DMS153 treated with DMSO at 0.1 percent for 48 hours (cell line): ENCODE measurements around the gene PTGER2.

Source experiments
- DNase-seq: peaks from one replicate; lab custom pipeline; 2025; ENCODE audit not compliant: unreplicated experiment; lab: John Stamatoyannopoulos, UW

Gene PTGER2, protein sequence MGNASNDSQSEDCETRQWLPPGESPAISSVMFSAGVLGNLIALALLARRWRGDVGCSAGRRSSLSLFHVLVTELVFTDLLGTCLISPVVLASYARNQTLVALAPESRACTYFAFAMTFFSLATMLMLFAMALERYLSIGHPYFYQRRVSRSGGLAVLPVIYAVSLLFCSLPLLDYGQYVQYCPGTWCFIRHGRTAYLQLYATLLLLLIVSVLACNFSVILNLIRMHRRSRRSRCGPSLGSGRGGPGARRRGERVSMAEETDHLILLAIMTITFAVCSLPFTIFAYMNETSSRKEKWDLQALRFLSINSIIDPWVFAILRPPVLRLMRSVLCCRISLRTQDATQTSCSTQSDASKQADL

DNA sequence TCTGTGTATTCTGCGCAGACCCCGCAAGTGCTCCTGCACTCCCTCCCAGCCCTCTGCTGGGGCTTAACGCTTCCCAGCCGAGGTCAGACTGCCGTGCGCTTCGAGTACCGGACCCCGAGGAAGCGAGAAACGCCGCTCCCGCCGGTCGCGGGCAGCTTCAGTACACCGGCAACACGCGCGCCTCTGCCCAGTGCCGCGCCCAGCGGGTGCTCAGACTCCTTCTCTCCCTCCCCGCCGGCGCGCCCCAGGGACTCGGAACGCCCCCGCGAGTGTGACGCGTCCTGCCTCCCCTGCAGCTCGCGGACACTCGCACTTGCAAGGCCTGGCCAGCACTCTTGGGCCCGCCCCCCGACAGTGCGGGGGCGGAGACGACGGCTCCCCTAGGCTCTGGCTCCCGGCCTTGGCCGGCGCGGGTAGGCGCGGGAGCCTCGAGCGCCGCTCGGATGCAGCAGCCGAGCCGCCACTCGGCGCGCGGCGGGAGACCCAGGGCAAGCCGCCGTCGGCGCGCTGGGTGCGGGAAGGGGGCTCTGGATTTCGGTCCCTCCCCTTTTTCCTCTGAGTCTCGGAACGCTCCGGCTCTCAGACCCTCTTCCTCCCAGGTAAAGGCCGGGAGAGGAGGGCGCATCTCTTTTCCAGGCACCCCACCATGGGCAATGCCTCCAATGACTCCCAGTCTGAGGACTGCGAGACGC is at the start of gene PTGER2:
PTGER2 (plus strand) TSS at position 410 of the 692 bp plus-strand sequence; CDS start at position 647, 237 bp downstream.
- no peak for DNase-seq

DNA sequence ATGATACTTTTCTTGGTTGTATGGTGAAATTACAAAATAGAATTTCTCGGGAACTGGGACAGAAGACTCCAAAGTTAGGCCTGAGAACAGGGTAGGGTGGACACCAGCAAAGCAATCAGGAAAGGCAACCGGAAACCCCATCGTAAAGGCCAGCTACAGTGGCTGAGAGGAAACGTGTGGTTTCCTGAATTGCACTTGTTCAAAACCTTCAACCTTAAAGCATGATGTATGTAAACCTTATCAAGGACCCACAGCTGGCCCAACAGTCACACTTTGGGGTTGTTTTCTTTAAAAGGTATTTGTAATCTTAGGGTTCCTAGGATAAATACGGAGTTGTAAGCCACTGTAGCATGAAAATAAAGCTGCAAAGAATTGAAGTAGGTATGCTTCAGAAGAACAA is 48.9 kb upstream of the PTGER2 start:
- no peak for DNase-seq

DNA sequence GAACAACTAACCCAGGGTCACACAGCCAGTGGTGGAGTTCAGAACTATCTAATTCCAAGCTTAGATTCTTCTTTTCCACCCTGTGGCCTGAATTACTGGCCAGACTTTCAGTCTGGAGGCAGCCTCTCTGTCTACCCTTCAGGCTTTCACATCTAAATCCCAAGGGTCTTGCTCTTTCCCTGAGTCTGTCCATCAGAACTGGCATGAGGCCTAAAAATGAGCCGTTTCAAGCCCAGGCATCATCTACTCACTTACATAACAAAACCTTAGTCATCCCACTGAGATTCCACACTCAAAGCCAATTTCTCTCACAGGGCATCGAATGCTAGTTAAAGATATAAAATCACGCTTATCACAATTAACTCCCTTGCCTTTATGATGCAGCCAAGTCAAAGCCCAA is 47.9 kb upstream of the PTGER2 start:
- DNase-seq = no peak

DNA sequence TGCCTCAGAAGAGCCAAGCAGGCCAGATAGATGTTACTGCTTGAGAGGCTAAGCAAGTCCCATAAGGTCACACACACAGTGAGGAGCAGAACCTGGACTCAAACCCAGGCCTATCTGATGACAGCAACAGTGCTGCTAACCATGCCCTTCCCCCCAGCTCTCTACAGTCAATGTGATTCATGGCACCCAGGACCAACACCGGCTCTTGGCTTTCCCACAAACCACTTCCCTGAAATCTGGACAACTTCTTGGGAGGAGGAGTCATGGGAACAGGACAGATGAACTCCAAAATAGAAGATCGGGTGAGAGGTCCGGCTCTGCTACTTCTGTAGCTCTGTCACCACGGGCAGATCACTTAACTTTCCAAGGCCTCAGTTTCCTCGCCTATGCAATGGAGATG is 47.3 kb upstream of the PTGER2 start:
- no peak for DNase-seq

DNA sequence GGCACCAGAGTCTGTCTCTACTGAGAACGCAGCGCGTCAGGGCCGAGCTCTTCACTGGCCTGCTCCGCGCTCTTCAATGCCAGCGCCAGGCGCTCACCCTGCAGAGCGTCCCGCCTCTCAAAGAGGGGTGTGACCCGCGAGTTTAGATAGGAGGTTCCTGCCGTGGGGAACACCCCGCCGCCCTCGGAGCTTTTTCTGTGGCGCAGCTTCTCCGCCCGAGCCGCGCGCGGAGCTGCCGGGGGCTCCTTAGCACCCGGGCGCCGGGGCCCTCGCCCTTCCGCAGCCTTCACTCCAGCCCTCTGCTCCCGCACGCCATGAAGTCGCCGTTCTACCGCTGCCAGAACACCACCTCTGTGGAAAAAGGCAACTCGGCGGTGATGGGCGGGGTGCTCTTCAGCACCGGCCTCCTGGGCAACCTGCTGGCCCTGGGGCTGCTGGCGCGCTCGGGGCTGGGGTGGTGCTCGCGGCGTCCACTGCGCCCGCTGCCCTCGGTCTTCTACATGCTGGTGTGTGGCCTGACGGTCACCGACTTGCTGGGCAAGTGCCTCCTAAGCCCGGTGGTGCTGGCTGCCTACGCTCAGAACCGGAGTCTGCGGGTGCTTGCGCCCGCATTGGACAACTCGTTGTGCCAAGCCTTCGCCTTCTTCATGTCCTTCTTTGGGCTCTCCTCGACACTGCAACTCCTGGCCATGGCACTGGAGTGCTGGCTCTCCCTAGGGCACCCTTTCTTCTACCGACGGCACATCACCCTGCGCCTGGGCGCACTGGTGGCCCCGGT is 46.4 kb upstream of the PTGER2 start, which contains the start of gene PTGDR:
PTGDR (plus strand) TSS at position 198 of the 778 bp plus-strand sequence; CDS start at position 315, 117 bp downstream.
- no peak for DNase-seq

DNA sequence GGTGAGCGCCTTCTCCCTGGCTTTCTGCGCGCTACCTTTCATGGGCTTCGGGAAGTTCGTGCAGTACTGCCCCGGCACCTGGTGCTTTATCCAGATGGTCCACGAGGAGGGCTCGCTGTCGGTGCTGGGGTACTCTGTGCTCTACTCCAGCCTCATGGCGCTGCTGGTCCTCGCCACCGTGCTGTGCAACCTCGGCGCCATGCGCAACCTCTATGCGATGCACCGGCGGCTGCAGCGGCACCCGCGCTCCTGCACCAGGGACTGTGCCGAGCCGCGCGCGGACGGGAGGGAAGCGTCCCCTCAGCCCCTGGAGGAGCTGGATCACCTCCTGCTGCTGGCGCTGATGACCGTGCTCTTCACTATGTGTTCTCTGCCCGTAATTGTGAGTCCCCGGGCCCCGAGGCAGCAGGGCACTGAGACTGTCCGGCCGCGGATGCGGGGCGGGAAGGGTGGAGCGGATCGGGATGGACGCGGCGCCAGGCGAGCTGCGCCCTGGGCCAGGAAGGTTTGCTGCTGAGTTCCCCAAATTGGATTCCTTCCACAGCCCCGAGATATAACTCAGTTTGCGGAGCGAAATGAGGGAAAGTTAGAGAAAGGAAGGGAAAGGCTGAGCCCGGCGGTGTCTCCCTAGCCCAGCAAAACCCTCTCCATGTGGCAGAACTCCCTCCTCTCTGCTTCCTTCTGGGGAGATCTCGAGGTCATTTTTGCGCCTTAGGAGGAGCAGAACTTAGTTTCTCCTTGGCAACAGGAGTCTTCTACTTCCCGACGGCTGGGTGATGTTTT is 45.6 kb upstream of the PTGER2 start:
- DNase-seq = no peak

DNA sequence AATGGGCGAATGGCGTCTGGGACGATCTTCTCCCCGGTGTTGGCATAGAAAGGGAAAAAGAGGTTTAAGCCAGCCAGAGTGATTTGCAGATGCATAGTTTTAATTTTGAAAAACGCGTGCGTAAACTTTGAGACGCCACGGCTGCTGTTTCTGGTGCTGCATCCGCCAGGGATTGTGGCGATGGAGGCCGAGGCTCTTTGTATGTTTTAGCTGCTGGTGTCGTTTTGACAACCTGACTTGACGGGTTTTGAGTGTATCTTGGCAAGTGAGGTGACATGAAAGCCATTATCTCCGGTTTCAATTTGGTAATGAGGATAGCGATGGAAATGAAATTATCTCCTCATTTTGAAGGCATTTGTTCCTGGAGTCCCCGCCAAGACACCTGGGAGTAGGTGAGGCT is 45.0 kb upstream of the PTGER2 start:
- DNase-seq = no peak

DNA sequence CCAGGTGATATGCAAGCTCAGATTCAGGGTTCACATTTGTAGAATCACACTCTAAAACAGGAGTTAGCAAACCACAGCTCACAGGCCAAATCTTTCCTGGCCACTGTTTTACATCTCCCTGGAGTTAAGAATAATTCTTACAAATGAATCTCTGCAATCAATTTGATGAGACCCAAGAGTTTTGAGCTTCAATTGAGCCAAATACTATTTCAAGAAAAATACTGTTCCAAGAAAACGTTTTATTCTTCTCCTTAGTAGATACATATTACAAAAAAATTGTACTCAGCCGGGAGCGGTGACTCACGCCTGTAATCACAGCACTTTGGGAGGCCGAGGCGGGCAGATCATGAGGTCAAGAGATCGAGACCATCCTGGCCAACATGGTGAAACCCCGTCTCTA is 44.1 kb upstream of the PTGER2 start:
- no peak for DNase-seq

DNA sequence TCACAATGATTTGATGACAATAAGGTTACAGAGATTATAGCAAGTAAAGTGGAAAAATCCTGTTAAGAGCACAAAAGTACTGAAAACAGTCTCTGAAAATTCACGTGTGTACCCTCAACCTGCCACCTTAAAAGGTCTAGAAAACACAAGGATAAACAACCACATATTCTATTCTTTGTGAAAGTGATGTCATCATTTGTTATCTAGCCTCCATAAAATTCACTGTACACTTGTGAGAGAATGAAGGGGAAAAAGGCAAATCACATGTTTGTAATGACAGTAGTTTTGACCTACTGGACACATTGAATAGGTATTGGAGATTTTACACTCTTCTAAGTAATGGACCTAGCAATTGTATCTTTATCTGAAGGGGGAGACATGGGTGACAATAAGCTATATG is 42.6 kb upstream of the PTGER2 start:
- no peak for DNase-seq

DNA sequence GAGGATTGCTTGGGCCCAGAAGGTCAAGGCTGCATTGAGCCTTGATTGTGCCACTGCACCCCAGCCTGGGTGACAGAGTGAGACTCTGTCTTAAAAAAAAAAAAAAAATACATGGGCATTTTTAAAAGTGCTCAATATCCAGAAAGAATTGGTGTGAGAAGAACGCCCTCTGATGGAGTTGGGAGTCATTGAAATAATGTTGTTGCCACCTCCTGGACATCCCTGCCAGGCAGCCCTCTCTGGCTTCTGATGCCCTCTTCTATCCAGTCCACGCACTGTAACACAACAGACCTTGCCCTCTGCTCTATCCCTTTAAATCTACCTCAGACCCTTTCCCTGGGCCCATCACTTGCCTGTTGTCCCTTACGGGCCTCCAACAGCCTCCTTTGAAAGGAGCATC is 41.7 kb upstream of the PTGER2 start:
- no peak for DNase-seq

DNA sequence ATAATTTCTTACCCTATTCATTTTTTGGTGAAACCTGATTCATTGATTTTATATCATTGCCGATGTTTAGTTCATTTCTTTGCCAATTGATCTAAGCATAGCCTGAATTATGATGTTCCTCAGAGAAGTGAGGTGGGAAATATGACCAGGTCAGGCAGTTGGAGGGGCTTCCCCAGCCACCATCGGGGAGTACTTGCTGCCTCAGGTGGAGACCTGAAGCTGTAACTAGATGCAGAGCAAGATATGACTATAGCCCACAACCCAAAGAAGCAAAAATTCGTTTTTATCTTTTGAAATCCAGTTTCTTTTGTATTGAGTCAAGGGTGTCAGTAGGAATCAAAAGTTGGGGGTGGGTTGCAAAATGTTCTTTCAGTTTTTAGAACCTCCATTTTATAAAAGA is 38.7 kb upstream of the PTGER2 start:
- DNase-seq = no peak

DNA sequence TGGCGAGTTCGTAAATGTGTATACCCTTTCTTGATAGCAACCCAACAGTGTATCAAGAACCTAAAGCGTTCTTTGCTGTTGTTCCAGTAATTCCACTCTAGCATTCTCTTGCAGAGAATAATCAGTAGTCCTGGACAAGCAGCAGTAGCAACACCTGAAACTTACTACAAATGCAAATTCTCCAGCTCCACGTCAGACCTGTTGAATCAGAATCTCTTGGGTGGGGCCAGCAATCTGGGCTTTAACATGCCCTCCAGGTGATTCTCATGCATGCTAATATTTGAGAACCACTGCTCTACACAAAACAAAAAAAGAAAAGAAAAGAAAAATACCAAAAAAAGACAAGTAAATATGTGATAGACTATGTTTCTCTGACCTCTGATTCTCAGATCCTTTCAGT is 36.6 kb upstream of the PTGER2 start:
- DNase-seq = no peak

DNA sequence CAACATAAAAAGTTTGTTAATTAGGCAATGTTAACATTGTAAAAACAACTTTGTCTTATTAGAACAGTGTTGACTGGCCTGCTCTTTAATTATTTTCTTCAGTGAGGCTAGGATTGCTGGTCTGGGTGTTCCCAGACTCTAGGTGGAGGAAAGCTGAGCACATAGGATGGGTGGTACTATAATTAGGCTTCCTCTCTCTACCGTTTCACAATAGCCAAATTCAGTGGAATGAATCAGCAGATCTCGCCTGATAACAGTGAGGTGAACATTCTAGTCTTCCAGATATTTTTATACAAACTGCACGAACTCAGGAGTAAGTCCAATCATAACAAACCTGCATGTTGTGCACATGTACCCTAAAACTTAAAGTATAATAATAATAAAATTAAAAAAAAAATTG is 34.7 kb upstream of the PTGER2 start:
- no peak for DNase-seq

DNA sequence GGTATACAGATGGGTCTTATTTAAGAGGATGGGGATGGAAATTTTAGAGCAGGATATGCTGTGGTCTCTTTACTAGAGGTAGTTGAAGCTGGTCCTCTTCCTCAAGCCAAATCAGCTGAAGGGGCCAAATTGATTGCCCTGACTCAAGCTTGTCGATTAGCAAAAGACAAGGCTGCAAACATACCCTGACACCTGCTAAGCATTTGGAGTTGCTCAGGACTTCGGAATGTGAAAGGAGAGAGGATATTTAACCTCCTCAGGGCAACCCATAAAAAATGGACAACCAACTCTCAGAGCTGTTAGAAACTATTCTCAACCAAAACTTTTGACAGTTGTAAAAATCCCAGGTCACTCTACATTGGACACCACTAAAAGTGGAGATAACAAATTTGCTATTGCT is 31.0 kb upstream of the PTGER2 start:
- DNase-seq = no peak

DNA sequence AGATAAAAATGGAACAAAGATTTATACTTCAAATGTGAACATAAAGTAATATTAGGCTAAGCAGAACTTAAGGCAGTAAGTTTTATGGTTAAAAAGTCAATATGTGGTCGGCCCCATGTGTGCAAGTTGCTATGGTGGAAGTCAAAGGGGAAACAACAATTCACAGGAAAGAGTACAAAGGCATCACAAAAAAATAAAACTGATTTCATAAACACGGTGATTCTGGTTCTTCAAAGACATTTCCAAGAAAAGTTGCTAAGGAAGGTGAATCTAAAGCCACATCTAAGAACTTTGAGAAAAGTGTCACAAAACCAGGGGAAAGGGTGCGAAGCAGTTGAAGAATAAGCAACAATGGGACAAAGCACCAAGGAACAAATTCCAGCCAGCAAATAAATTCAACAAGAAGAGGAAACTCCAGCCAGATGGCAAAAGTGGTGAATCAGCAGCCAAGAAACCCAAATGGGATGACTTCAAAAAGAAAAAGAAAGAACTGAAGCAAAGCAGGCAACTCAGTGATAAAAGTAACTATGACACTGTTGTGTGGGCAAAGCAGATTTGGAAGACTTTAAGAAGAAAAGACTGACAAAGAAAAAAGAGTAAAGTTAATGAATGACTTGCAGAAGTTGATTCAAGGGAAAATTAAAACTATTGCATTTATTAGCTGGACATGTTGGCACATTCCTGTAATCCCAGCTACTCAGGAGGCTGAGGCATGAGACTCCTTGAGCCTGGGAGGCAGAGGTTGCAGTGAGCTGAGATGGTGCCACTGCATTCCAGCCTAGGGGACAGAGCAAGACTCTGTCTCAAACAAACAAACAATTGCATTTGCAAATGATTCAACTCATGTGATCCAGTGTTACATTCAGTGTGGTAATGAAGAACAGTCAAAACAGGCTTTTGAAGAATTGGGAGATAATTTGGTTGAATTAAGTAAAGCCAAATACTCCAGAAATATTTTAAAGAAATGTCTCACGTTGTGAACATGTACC is 27.2 kb upstream of the PTGER2 start:
- DNase-seq = no peak

DNA sequence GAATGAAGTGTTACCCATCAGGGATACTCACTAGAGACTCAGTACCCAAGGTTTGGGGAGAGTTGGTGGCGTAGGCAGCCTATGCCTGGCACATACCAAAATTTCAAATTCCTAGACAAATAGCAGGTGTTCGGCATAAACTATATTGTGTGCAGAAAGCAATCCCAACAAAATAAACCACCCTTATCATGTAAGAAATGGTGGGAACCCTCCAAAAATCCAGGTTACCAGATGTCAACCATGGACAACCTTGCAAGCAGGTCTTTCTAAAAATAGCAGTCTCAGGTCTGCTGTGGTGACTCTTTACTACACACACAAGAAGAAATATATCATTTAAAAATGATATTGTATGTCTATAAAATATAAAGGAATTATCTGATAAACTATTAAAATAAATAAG is 17.7 kb upstream of the PTGER2 start:
- no peak for DNase-seq

DNA sequence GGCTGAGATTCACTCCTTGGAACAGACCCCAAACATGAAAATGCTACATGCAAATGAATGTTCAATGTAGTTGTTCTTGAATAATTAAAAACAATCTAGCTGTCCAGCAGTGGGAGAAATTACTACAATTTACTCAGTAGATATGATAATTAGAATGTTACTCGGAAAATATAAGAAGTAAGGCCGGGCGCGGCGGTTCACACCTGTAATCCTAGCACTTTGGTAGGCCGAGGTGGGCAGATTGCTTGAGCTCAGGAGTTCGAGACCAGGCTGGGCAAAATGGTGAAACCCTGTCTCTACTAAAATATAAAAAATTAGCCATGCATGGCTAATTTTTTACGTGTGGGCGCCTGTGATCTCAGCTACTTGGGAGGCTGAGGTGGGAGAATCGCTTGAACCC is 15.3 kb upstream of the PTGER2 start:
- DNase-seq = no peak

DNA sequence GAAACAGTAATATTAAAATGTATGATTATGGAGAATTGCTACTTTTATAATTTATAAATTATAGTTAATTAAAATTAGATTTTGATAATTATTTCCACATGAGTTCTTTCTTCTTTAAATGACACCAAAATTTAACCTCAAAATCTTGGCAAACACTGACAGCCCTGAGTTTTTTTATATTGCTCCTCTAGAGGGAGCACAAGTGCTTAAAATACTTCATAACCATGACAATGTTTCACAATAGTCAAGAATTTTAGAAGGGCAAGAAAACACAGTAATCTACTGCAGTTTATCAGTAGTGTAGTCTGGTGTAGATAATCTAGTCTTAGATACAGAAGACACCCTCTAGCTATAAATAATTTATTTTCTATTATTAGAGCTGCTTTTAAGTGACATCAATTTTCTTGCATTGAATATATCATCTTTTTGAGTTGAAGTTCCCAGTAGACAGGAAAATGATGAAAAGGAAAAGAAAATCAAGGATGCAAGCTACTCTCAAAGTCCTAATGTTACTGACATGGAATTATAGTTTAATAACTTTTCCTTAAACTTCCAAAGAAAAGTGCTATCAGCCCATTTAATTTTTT is 14.3 kb upstream of the PTGER2 start:
- peak; percentile 19 for DNase-seq

DNA sequence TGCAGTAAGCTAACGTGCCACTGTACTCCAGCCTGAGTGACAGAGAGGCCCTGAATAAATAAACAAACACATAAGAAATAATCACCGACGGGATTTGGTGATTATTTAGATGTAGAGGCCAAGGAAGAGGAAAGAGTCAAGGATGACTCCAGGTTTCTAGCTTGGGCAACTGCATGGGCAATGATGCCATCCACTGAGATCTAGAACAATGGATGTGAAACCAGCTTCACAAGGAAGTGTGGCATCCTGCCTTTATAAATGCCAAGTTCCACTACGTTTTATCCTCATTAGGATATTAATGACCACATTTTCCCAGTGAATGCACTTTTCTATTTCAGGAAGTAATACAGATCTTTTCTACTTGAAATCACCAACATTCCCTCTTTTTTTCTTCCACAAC is 10.9 kb upstream of the PTGER2 start:
- DNase-seq = no peak
